ENCODE data around the gene SRA1. TPM values are rescaled to one million over a fixed set of nuclear protein-coding genes. Genes with fewer than 3 reads are reported as not detected.
"Not testable (repeated sequence)": the region's sequence is repeated elsewhere in the genome, so short reads cannot be mapped to it uniquely, and the experiment has no call there.

SRA1 gene
- total and polyA plus RNA-seq, 7 experiments from 2014 or later = 23.8 to 45.5 (median 34.0) TPM

DNA sequence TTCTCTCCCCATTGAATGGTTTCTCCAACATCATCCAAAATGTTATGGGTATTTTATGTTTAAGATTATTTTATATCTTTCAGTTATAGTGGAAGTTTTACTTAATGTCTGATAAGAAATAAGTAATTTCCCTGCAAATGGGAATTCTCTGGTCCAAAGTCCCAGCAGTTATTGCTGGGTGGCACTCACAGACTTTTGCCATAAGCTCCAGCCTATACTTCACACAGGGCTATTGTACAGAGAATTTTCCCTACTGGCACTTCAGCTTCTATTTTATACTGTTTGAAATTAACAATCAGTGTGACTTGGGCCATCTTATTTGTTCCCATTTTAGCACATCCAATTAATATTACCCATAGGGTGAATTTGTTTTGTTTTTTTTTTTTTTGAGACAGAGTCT, 42.8 kb upstream of the SRA1 start:
- Mint-ChIP-seq H3K27ac (no peak overlapping the region), H3K4me3 (no peak overlapping the region), H3K4me1 (peaks cover 0 to 4% (median 0%) of the 10 kb centered on the region in 7 donors), H3K27me3 (peaks cover 0 to 10% (median 2%) of the 10 kb centered on the region in 5 donors), H3K9me3 (peaks cover 0 to 1% (median 0%) of the 10 kb centered on the region in 11 donors), H3K36me3 (no peaks in the 10 kb centered on the region)
- intact Hi-C loops (cut with micrococcal nuclease) = no loop called here
- no peak for ATAC-seq
- no peaks in the 10 kb centered on the region for H3K27me3 ChIP-seq (ENCODE audit: control insufficient read depth in 2 of 2, insufficient read depth in 2 of 2, low read length in 2 of 2)
- ChIA-PET POLR2A (no interaction called here), CTCF (interaction anchor here (0.8 kb wide), 1 partner anchor 40 kb away, joined by 3 read pairs; no protein-coding TSS in a partner anchor)
- H3K4me1 ChIP-seq (ENCODE audit: control insufficient read depth in 2 of 2, insufficient read depth in 2 of 2, low read length in 2 of 2) = no peaks in the 10 kb centered on the region
- no peak overlapping the region for H3K4me3 ChIP-seq (ENCODE audit: low read length)
- no peaks in the 10 kb centered on the region for H3K9me3 ChIP-seq (ENCODE audit: control insufficient read depth in 2 of 3, low read length in 3 of 3)
- no peaks in the 10 kb centered on the region for H3K36me3 ChIP-seq (ENCODE audit: control insufficient read depth in 2 of 3, insufficient read depth in 3 of 3, low read length in 3 of 3)
- no peak overlapping the region for H3K27ac ChIP-seq (ENCODE audit: low read depth, low read length)
- DNase-seq = no peak

DNA sequence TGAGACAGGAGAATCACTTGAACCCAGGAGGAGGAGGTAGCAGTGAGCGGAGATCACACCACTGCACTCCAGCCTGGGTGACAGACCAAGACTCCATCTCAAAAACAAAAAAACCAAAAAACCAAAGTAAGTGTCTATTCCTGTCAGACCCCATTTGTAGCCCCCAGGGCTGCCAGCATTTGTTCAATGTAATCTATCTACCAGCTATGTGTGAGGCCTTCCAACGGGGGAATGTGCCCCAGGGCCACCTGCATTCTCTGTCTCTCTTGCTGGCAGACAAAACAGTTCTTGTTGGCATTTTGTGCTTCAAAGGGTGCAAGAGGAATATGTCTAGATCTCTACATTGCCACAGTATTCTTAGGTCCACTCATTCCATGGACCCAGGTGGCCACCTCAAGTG, 41.6 kb upstream of the SRA1 start:
- H3K4me3 Mint-ChIP-seq = no peak overlapping the region
- H3K4me1 Mint-ChIP-seq = peaks cover 0 to 4% (median 0%) of the 10 kb centered on the region in 7 donors
- no peaks in the 10 kb centered on the region for H3K36me3 Mint-ChIP-seq
- Histone ChIP-seq H3K27me3 (ENCODE audit: control insufficient read depth in 2 of 2, insufficient read depth in 2 of 2, low read length in 2 of 2) (no peaks in the 10 kb centered on the region), H3K9me3 (ENCODE audit: control insufficient read depth in 2 of 3, low read length in 3 of 3) (no peaks in the 10 kb centered on the region), H3K4me1 (ENCODE audit: control insufficient read depth in 2 of 2, insufficient read depth in 2 of 2, low read length in 2 of 2) (no peaks in the 10 kb centered on the region), H3K36me3 (ENCODE audit: control insufficient read depth in 2 of 3, insufficient read depth in 3 of 3, low read length in 3 of 3) (no peaks in the 10 kb centered on the region), H3K4me3 (ENCODE audit: low read length) (no peak overlapping the region), H3K27ac (ENCODE audit: low read depth, low read length) (no peak overlapping the region)
- DNase-seq (no peak), ATAC-seq (no peak)
- peaks cover 0 to 6% (median 3%) of the 10 kb centered on the region in 5 donors for H3K27me3 Mint-ChIP-seq
- no peak overlapping the region for H3K27ac Mint-ChIP-seq
- peaks cover 0 to 1% (median 0%) of the 10 kb centered on the region in 11 donors for H3K9me3 Mint-ChIP-seq
- ChIA-PET CTCF (no interaction called here), POLR2A (no interaction called here)
- intact Hi-C loops (cut with micrococcal nuclease) = no loop called here

DNA sequence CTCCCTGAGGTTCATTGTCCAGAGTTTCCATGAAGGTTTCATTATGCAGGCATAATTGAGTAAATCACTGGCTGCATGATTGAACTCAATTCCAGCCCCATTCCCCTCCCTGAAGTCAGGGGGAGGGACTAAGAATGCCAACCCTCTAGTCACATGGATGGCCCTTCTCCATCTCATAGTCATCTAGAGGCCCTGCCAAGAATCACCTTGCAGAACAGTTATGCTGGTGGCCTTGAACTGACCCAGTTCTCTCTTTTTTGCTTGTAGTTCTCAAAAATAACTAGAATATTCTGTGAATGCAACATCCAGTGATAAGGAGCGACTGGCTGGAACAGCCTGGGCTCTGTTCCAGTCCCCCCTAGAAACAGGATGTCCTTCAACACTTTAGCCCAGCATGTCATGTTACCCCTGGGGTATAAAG, 39.1 kb upstream of the SRA1 start:
- Mint-ChIP-seq H3K4me3 (no peak overlapping the region), H3K27ac (no peak overlapping the region), H3K27me3 (peaks cover 0 to 6% (median 3%) of the 10 kb centered on the region in 5 donors), H3K4me1 (peaks cover 0 to 4% (median 0%) of the 10 kb centered on the region in 7 donors), H3K9me3 (peaks cover 0 to 2% (median 0%) of the 10 kb centered on the region in 11 donors), H3K36me3 (no peaks in the 10 kb centered on the region)
- ATAC-seq (no peak), DNase-seq (no peak)
- ChIA-PET CTCF (no interaction called here), POLR2A (interaction anchor here (1.5 kb wide), 1 partner anchor 26 kb away, joined by 3 read pairs; no protein-coding TSS in a partner anchor)
- H3K4me1 ChIP-seq (ENCODE audit: control insufficient read depth in 2 of 2, insufficient read depth in 2 of 2, low read length in 2 of 2) = no peaks in the 10 kb centered on the region
- H3K36me3 ChIP-seq (ENCODE audit: control insufficient read depth in 2 of 3, insufficient read depth in 3 of 3, low read length in 3 of 3) = no peaks in the 10 kb centered on the region
- H3K9me3 ChIP-seq (ENCODE audit: control insufficient read depth in 2 of 3, low read length in 3 of 3) = no peaks in the 10 kb centered on the region
- H3K27me3 ChIP-seq (ENCODE audit: control insufficient read depth in 2 of 2, insufficient read depth in 2 of 2, low read length in 2 of 2) = no peaks in the 10 kb centered on the region
- intact Hi-C loops (cut with micrococcal nuclease) = no loop called here
- no peak overlapping the region for H3K27ac ChIP-seq (ENCODE audit: low read depth, low read length)
- no peak overlapping the region for H3K4me3 ChIP-seq (ENCODE audit: low read length)

DNA sequence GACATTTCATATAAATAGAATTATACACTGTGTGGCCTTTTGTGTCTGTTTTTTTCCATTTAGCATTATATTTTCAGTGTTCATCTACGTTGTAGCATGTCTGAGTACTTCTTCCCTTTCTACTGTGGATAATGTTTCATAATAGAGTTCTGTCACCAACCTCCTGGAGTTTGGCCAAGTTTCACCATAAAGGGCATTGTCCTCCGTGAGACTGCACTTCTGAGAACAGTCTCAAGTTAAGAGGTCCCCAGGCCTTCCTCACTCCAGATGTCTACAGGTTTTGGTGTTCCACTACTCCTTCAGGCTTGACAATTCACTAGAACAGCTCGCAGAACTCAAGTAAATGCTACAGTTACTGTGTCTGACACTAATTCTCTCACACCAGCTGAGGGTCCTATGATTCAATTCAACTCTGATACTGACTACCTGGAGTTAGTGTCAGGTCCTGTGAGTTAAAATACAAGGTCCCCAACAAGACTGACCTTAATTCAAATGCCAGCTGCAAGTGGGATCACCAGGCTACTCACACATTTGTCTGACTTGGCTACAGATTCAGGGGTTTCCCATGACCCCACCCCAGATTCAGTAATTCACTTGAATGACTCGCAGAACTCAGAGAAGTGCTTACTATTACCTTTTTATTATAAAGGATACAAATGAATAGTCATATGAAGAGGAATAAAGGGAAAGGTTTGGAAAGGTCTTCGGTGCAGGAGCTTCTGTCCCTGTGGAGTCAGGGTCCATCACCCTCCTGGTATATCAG, 38.4 kb upstream of the SRA1 start:
- ChIA-PET CTCF (no interaction called here), POLR2A (interaction anchor here (1.5 kb wide), 1 partner anchor 27 kb away, joined by 3 read pairs; no protein-coding TSS in a partner anchor)
- H3K27ac ChIP-seq (ENCODE audit: low read depth, low read length) = no peak overlapping the region

DNA sequence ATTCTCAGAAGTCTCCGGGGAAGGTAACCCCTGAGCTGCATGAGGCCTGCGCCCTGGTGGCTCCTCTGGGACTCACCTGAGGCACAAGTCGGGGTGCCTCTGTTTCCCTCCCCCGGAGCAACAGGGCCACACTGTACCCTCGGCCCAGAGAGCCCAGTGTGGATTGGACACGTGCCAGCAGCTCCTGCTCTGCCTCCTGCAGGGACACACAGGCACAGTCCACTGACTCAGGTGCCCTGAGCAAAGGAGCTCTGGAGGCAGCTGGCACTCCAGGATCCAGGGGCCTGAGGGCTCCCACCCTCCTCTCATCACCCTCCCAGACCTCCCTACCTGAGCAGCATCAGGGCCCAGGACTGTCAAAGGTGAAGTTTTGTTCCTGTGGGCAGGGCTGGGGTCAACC, 36.9 kb upstream of the SRA1 start:
- H3K4me3 ChIP-seq (ENCODE audit: low read length) = no peak overlapping the region
- Mint-ChIP-seq H3K27me3 (peaks cover 0 to 6% (median 3%) of the 10 kb centered on the region in 5 donors), H3K27ac (no peak overlapping the region), H3K9me3 (peaks cover 0 to 2% (median 0%) of the 10 kb centered on the region in 11 donors), H3K4me1 (peaks cover 0 to 7% (median 0%) of the 10 kb centered on the region in 7 donors), H3K36me3 (no peaks in the 10 kb centered on the region), H3K4me3 (no peak overlapping the region)
- ATAC-seq (no peak), DNase-seq (no peak)
- H3K9me3 ChIP-seq (ENCODE audit: control insufficient read depth in 2 of 3, low read length in 3 of 3) = no peaks in the 10 kb centered on the region
- H3K4me1 ChIP-seq (ENCODE audit: control insufficient read depth in 2 of 2, insufficient read depth in 2 of 2, low read length in 2 of 2) = no peaks in the 10 kb centered on the region
- H3K27ac ChIP-seq (ENCODE audit: low read depth, low read length) = no peak overlapping the region
- CTCF ChIA-PET = no interaction called here
- H3K36me3 ChIP-seq (ENCODE audit: control insufficient read depth in 2 of 3, insufficient read depth in 3 of 3, low read length in 3 of 3) = no peaks in the 10 kb centered on the region
- intact Hi-C loops (cut with micrococcal nuclease) = no loop called here
- POLR2A ChIA-PET = no interaction called here
- no peaks in the 10 kb centered on the region for H3K27me3 ChIP-seq (ENCODE audit: control insufficient read depth in 2 of 2, insufficient read depth in 2 of 2, low read length in 2 of 2)

More for the DNA sequence above, 38.4 kb upstream of the SRA1 start:
- H3K27me3 Mint-ChIP-seq = peaks cover 0 to 6% (median 3%) of the 10 kb centered on the region in 5 donors
- no peak overlapping the region for H3K4me3 Mint-ChIP-seq
- no peak for DNase-seq
- Histone ChIP-seq H3K36me3 (ENCODE audit: control insufficient read depth in 2 of 3, insufficient read depth in 3 of 3, low read length in 3 of 3) (no peaks in the 10 kb centered on the region), H3K9me3 (ENCODE audit: control insufficient read depth in 2 of 3, low read length in 3 of 3) (no peaks in the 10 kb centered on the region), H3K27me3 (ENCODE audit: control insufficient read depth in 2 of 2, insufficient read depth in 2 of 2, low read length in 2 of 2) (no peaks in the 10 kb centered on the region), H3K4me1 (ENCODE audit: control insufficient read depth in 2 of 2, insufficient read depth in 2 of 2, low read length in 2 of 2) (no peaks in the 10 kb centered on the region), H3K4me3 (ENCODE audit: low read length) (no peak overlapping the region)
- no peaks in the 10 kb centered on the region for H3K36me3 Mint-ChIP-seq
- H3K4me1 Mint-ChIP-seq = peaks cover 0 to 7% (median 0%) of the 10 kb centered on the region in 7 donors
- H3K27ac Mint-ChIP-seq = no peak overlapping the region
- ATAC-seq = peak; percentile 72
- intact Hi-C loops (cut with micrococcal nuclease) = no loop called here
- peaks cover 0 to 2% (median 0%) of the 10 kb centered on the region in 11 donors for H3K9me3 Mint-ChIP-seq

DNA sequence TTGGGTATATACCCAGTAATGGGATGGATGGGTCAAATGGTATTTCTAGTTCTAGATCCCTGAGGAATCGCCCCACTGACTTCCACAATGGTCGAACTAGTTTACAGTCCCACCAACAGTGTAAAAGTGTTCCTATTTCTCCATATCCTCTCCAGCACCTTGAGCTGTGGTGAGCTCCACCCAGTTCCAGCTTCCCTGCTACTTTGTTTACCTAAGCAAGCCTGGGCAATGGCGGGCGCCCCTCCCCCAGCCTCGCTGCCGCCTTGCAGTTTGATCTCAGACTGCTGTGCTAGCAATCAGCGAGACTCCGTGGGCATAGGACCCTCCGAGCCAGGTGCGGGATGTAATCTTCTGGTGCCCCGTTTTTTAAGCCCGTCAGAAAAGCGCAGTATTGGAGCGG, 35.8 kb upstream of the SRA1 start:
- intact Hi-C loops (cut with micrococcal nuclease); H3K27me3 ChIP-seq (ENCODE audit: control insufficient read depth in 2 of 2, insufficient read depth in 2 of 2, low read length in 2 of 2); H3K27ac ChIP-seq (ENCODE audit: low read depth, low read length); H3K4me3 ChIP-seq (ENCODE audit: low read length); CTCF ChIA-PET; POLR2A ChIA-PET; H3K36me3 ChIP-seq (ENCODE audit: control insufficient read depth in 2 of 3, insufficient read depth in 3 of 3, low read length in 3 of 3); H3K36me3 Mint-ChIP-seq; H3K4me1 ChIP-seq (ENCODE audit: control insufficient read depth in 2 of 2, insufficient read depth in 2 of 2, low read length in 2 of 2); H3K27ac Mint-ChIP-seq; H3K9me3 ChIP-seq (ENCODE audit: control insufficient read depth in 2 of 3, low read length in 3 of 3); DNase-seq; ATAC-seq; H3K4me1 Mint-ChIP-seq; H3K9me3 Mint-ChIP-seq: not testable (repeated sequence)
- Mint-ChIP-seq H3K4me3 (peak overlapping the region in 2 of 10 donors; percentile 33 to 45), H3K27me3 (peaks cover 0 to 10% (median 0%) of the 10 kb centered on the region in 5 donors)
